Iris pigment epithelial cell (primary cell): ENCODE data around the gene YKT6.

Source experiments
- DNase-seq: peaks from one replicate; pipeline ENCODE4 v3.0.0-alpha.2; 2011; ENCODE audit warnings: low read depth

YKT6 gene

DNA sequence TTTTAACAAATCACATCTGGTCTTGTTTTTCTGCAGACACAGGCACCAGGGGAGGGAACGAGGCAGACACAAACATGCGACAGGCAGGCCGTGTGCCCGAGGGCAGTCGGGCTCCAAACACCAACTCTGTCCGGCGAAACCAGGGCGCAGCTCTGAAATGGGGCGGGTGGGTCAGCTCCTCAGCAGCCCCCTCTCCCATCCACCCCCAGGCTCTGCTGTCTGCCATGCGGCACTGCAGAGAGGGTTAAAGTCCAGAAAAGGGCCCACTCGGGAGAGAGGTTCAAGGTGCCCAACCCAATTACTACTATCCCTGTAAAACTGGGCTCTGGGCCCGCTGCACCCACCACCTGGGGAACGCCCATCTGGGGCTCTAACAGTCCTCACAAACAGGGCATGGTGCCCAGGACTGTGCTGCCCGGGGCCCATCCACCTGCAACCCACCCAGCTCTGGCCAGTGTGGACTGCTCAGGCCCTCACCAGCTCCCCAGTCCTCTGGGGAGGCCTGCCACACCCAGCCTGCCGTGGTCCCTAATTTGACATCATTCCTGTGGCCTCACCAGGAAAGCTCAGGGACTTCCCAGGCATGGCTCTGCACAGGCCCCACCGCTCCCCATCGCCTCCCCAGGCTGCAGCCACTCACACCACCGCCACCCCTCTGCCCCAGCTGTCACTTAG is 18.7 kb downstream of the YKT6 start:
- no peak for DNase-seq

DNA sequence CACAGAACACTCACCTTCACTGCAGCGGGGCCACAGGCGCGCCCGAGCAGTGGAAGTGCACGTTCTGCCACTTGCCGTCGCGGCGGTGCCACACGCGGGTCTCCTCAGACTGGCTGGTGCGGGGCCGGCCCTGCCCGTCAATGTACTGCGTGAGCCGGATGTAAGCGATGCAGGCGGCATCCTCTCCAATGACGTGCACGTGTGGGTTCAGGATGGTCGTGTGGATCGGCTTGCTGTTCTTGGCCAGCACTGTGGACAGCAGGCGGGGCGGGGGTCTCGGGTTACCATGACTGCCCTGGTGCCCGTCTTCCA is 19.2 kb downstream of the YKT6 start:
- DNase-seq: no peak

DNA sequence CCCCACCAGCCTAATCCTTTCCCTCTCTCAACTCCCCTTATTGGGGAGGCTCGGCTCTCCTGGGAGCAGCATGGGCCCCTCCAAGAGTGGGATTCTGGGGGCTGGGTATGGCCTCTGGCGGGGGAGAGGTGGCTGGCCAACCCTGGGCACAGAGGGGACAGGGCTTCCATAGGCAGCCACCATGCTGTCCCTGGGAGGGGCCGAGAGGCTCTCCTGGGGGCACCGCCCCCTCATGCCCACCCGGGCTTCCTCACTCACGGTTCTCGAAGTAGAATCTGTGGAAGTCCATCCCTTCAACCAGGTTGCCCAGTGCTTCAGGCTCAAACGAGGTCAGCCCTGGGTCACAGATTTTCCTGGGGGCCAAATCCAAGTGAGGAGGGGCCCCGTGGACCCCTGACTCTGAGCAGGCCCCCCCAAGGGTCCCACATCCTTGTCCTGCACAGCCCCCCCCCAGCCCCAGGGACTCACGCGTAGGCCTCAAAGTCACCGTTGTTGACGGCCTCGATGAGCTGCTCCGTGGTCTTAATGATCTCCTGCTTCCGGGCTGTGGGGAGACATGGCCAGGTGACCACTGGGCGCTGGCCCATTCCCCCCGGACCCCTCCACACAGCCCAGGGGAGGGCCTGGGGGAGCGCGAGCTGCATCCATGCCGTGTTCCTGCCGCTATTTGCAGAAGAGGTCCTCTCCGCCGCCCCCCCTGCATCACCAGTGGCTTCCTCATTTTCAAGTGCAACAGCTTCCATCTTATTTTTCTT is 19.8 kb downstream of the YKT6 start:
- DNase-seq: no peak

DNA sequence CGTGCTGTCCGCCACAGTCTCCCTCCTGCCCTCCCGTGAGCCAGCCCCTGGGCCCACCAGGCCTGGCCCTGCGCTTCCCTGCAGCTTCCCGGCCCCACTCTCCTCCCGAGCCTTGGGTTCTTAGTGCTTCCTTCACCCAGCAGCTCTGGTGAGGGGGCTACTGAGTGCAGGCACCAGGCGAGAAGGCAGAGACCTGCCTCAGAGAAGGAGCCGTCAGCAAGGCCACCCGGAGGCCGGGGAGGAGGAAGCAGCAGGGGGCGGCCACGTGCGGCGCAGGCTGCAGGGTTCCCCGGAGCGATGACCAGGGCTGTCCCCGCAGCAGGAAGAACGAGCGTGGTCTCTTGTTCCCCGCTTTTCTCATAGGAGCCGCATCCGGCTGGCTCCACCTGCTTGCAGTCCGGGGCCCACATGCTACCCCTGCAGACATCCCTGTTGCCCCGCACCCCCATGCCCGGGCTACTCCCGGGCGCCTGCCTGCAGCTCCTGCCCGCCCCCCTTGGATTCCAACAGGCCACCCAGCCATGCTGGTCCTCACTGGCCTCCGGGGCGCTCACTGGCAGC is 20.5 kb downstream of the YKT6 start:
- DNase-seq: no peak

DNA sequence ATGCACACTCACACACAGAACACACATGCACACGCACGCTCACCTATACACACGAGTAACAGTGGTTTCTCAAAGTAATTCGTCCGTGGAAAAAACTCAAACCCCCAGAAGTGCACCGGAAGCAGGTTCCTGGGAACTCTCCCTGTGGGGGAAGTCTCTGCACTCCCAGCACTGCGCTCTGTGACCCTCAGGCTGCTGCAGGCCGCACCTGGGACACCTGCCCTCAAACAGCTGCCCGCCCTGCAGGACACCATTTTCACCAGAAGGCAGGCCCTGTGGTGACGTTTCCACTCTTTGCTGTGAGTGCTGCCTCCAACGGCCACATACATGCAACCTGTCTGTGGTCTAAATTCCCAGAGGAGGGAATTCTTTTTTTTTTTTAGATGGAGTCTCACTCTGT is 21.3 kb downstream of the YKT6 start:
- DNase-seq: no peak

DNA sequence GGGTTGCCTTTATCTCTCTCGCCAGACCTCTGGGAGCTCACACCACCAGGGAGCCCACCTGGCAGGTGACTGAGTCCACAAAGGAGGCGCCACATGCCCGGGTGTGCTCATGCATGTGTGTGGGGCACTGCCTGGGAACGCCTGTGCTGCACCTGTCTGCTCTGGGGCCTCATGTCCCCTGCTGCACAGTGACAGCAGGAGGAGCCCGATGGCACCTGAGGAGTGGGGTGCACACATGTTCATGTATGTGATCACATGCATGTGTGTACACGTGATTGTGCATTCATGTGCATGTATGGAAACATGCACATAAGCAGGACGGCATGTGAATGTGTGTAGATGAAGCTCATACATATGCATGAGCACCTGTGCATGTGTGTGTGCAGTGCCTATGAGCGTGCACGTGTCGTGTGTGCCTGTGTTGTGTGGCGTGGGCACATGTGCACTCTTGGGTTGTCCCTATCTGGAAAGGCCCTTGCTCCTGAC is 22.0 kb downstream of the YKT6 start:
- DNase-seq: no peak

DNA sequence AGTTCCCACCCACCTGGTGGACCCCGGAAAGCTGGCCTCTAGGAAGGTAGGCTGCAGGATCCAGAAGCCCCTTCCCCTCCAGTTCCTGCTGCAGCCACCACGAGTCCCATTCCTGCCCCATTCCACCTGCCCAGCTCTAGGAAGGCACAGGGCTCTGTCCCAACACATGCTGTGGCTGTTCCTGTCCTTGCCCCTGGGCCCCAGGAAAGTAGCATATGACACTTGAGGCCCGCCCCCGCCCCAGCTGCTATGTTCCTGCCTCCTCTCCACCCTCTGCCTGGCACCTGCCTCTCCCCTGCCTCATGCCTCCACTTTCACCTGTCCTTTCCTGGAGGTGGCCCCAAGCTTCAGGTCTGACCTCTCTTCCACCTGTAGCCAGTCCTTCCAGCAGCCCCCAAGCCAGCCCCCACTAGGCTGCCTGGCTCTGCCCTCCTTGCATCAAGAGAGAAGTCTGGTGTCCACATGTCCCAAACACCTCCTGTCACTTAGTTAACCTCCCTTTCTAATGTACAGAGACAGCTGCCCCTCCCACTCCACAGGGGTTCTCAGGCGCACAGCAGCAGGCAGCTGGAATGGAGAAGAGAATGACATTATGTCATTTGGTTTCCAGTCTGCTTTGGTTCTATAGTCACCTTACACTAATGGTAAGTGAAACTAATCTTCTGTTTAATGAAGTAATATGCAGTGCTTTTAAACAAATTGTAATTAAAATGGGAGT is 22.7 kb downstream of the YKT6 start:
- DNase-seq: no peak

DNA sequence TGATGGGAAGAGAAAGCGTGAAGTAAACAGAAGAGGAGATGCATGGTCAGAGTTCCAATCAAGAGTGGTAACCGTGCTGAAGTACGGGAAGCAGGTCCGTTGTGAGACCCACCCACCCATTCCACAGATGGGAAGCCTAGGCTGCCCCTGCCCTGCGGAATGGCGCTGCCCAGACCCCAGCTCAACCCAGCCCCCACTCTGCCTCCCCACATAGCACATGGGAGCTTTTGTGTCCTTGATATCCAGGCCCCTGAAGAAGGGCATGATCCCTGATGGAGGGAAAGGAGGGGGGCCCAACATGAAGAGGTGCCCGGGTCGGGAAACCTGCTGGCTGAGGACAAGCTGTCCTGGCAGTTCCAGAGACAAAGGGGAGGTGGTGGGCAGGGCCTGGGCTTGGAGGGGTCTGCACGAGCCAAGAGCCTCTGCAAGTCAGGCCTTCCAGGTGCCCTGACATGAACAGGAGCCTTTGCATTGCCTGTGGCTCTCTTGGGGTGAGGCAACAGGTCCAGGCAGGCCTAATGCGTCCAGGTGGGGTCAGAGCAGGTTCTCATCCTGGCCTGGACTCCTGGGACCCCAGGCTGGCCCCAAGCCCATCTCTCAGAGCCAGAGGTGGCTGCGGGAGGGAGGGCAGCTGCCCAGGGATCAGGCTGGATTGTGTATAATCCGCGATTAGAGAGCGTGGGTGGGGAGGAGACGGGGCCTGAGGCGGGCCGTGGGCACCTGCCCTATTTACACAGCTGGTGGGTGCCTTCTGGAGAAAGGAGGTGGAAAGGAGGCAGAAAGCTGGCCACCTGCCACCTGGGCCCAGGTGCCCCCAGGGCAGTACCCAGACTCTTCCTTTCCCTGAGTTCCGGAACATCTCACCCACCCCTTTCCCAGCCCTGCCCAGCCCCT is 23.5 kb downstream of the YKT6 start:
- no peak for DNase-seq

DNA sequence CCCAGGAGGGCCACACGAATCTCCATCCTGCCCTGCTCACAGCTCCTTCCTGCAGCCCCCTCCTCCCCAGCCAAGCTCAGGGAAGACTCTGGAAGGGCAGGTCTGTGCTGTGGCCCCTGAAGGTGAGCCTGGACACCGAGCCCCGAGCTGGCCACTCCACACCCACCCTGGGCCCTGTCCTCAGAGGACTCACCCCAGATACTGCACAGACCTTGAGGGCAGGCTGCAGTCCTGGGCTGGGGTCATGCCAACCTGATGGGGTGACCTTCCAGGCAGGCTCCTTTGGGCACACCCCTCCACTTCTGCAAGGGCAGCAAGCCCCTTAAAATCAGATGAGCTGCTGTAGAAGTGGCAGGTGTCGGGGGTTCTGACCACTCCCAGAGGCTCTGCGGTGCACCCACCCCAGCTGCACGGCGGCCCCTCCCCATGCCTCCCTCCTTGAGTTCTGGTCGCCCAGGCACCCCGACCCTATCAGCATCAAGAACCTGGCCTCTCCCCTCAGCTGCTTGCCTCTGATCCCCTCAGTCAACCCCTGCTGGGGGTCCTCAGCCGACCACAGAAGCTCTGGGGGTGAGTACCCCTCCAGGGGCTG is 24.3 kb downstream of the YKT6 start:
- no peak for DNase-seq

DNA sequence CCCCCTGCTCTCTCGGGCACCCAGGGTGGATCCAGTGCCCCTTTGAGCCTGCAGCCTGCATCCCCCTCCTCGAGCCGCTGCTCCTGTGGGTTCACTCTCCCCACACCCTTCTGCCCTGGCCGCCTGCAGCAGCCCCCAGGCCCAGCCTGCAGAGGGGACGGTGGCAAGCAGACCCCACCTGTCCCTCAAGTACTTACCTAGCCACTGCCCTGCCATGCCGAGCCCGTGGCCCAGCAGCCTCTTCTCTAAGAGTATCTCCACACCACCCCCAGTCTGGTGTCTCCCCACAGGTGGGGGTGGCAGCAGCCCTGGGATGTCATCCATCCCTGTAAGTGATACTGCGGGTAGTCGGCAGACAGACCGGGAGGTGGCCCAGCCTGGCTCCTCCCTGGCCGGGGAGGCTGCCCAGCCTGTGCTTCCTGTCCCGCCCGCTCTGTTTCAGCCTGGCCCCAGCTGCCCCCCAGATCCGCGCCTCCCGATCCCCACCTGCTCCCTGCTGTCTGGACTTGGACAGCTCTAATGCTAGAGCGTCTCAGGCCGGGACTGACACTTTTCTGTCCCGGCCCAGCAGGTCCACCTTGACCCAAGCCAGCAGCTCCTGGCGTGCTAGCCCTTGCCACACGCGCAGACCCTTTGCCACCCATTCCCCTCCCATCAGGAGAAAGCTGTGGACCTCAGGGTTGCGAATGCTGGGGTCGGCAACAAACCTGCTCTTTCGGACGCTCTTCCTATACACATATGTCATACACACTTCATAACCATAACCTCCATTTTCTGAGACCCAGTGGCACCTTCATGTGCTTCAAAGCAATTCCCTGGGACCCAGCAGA is 25.0 kb downstream of the YKT6 start:
- DNase-seq: no peak

DNA sequence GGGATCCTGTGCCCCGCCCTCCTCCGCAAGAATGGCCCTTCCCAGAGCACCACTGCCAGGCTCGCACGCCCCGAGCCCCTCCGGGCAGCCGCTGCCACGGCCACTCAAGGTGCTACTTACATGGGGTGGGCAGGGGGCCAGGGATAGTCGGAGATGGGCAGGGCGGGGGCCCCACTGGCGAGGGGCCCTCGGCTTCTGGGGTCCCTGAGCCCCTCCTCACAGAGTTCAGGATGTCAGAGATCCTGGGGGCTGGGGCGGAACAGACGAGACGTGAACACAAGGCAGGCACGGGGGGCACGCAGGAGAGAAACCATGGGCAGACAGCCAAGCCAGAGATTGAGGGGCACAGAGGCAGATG is 25.6 kb downstream of the YKT6 start:
- DNase-seq: no peak

DNA sequence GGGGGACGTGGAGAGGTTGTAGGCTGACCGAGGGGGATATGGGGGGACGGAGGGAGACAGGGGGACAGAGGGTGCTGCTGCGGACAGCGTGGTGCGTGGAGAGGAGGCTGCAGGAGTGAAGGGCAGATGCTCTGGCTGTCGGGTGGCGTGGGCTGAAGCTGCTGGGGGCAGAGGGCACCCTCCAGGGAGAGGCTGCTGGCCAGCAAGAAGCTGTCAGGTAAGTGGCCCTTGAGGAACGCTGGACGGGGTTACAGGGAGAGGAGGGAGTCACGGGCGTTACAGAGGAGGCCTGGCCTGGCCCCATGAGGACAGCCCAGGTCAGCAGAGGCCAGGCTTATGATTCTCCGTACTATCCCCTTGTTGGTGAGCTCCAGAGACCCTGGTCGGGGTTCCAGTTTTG is 27.1 kb downstream of the YKT6 start:
- no peak for DNase-seq

DNA sequence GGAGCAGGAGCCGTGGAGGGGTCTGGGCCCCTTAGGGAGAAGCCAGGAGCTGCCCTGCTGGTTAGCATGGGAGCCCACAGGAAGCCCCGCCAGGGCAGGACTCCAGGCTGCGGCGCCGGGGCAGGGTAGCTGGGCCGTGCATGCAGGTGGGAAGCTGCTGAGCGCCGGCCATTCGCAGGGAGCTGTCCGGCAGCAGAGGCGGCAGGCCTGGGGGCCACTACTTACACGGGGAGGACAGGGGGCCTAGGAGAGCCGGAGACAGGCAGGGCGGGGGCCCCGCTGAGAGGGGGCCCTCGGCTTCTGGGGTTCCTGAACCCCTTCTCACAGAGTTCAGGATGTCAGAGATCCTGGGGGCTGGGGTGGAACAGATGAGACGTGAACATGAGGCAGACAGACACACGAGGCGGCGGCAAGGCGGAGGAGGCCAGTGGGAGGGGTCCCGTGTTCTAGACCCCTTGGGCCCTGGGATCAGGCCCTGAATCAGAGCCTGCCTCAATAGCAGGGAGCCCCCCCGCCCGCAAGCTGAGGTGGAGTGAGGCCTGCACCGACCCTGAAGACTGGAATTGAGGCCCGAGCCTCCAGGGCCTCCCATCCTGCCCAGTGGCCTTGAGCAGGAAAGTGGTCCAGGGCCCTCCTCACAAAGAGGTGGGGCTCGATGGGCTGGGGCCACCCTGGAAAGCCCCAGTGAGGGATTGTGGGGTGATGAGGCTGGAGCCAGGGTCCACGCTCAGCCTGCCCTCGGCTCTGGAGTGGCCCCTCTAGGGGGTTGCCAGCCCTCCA is 28.0 kb downstream of the YKT6 start:
- no peak for DNase-seq

DNA sequence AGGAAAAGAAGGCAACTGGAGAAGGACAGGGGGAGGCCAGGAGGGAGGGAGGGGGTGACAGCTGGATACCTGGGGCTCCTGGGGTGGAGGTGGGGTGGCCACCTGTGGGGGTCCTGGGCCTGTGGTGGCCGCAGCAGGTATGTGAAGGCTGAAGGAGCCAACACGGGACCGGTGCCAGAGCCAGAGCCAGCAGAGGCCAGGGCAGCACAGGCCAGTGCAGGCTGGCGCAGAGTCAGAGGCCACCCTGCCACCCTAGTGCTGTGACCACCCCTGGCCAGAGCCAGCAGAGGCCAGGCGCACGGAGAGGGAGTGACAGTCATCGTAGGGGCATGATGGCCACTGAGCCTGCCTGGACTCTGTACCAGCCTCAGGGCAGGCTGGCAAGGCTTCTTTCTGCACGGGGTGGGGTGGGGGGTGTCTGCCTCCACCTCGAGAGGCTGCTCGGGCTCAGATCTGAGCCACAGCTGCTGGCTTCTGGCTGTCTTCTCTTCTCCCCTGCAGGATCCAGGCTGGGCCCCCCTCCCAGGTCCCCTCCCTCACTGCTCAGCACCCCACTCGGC is 28.8 kb downstream of the YKT6 start:
- DNase-seq: no peak

DNA sequence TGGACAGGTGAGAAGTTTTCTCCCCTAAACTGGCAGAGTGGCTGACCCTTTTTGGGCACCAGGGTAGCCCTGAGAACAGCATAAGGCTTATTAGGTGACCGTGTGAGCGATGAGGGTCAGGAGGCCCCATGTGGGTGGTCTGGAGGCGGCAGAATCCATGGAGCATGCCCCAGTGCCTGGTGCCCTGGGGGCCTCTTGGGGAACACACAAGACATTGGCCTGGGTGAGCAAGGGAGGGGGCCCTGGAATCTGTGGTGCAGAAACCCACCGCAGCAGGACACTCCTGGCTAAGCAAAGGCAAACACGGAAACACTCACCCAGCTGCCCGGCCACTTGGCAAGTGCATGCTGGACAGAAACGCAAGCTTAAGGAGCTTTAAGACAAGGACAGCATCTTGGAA is 29.5 kb downstream of the YKT6 start:
- DNase-seq: no peak

DNA sequence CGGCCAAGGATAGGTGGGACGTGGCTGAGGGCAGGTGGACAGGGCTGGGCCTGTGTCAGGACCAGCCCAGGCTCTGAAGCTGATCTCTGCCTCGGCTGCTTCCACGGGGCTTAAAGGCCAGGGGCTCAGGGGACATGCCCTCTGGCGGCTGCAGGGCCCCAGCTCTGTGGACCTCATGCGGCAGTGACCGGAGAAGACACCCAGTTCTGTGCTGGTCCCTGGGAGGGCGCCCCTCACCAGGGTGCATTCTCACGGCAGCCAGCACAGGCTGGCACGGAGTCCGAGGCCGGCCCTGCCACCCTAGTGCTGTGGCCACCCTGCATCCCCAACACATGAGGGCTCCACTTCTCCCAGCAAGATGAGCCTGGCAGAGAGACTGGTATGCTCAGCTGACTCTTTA is 30.3 kb downstream of the YKT6 start:
- no peak for DNase-seq

DNA sequence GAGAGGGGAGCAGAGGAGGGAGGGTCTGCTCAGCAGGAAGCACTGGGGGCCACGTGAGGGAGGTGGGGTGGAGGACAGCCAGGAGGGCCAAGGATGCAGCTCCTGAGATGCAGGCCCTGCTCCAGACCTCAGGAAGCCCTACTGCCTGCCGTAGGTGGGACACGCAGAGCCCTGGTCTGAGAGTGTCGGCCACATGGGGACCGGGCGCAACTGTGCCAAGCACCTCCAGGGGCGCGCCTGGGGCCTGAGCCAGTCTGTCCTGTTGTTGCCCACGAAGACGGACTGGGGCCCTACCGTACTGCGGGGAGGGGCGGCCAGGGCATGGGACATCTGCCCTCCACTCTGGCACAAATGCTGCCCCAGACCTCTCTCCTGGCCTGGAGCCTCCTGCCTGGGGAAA is 31.6 kb downstream of the YKT6 start:
- no peak for DNase-seq

DNA sequence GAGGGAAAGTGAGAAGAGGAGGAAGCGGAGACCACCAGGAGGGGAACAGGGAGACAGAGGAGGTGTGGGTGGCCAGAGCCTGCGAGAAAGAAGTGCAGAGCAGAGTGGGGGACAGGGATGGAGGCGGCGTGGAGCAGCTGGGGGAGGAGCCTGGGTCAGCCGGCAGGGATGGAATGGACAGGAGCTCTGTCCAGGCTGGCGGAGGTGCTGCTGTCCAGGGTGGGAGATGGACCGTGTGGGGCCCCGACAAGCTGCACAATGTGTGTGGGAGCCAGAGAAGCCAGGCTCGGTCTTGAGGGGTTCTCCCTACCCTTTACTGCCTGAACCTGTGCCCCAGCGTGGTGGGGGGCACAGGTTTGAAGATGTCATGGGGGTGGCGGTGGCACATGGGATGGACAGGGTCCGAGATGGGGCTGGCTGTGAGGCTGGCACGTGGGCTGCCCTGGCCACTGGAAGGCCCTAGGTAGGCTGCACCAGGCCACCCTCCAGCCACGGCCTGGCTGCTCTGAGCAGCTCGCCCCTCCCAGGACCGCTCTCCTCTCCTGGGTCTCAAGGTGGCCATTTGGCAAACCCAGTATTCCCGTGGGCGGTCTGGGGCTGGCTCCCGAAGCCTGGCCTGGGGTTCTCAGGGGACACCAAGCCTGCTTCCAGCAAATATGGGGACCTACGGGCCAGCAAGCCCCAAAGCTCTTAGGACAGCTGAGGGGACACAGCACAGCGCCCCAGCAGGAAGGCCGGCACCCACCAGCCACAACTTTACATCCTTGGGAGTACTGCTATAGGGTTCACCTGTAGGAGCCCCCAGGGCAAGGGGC is 32.3 kb downstream of the YKT6 start:
- DNase-seq: no peak

DNA sequence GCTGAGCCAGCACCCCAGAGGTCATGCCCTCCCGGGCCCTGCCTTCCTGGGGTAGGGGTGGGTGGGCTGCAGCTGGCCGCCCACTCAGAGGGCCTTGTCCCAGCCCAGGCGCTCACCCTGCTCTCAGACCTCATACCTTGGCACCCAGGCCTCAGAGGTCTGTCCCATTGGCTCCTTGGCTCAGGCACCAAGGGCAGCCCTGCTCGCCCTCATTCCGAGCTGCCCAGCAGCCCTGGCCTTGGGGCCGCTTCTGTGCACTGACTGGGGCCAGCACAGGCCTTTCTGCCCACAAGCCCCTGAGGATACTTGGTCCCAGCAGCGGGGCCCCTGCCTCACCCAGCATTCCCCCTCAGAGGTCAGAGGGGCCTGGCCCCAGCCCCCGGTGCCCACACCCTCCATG is 34.3 kb downstream of the YKT6 start:
- DNase-seq: no peak
